DMS53 treated with DMSO at 0.1 percent for 48 hours (cell line): ENCODE data around the gene BCL2L11.

Source experiments
- DNase-seq: peaks from one replicate; lab custom pipeline; 2025; ENCODE audit not compliant: unreplicated experiment; lab: John Stamatoyannopoulos, UW

The BCL2L11 gene

DNA sequence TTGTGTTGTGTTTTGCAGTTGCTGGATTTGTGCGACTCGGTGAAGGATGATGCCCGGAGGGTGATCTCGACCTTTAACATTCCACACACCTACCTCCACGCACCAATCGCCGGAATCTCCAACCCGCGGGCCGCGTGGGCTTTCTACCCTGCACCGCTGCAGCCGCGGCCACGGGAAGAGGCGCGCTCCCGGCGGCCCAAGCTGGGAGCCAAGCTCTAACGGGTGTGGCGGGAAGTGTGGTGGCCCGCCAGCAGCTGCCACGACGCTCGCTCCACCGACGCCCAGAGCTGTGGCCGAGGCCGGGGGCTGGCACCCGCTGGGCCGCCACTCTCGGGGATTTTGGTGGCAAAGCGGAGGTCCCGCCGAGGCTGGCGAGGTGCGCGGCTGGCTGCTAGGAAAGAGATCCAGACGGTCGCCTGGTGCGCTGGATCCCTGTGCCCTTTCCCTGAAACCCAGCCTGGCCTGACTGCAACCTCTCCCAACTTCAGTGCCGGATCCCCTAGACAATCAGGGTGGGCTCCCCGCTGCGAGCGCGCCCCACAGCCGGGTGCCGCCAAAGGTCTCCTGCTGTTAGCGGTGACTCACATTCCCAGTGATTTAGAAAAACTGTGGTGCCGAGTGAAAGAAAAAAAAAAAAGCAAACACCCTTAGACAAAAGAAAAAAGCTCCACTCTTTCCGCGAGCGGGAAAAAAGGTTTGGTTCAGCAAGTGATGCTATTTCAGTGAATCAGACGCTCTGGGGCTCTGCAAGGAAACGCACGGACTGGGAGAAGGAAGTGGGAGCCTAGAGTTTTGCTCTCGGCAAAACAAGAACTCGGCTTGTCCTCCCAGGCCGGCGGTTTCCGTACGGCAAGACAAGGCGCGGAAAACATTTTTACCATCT, 2.9 kb upstream of the BCL2L11 start:
- DNase-seq = no peak

- DNase-seq = no peak
These were observed 2.2 kb upstream of the BCL2L11 start for GRCh38 chr2:111118481-111118980.

DNA sequence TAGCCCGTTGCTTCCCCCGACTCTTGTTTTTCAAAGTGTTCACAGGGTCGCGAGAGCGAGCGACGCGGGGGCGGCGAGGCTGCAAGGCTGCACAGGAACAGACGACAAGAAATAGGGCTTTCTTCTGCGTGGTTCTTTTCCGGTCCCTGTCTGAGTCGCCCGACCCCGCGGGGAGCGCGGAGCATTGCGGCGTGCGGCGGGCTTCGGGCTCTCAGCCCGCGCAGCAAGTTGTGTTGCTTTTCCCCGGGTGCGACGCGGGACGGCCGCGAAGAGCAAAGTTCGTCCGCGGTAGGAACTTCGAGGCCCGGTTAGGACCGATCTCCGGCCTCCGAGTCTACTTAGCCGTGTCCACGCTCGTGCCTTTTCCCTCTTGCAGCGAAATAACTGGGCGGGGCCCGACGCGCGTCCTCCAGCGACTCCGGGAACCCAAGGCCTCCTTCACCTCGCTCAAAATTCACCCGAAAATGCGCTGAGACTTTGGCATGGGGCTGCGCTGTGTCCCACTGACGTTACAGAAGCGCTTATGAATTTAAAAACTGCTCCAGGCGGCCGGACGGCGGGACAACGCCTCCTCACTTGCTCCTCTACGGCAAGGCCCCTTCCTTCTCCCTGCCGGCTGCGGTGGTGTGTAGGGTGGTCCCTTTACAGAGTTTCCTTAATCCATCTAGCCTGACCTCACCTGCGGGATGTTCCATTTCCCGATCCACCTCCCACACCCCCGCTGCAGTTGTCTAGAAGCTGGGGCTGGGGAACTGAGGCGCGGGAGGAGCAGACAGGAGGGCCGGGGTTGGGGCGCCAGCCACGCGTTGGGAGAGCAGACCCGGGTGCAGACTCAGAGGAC, 1.5 kb upstream of the BCL2L11 start:
- DNase-seq = no peak

- DNase-seq = peak; percentile 29
These were observed 877 bp upstream of the BCL2L11 start for GRCh38 chr2:111119822-111120252.

- DNase-seq = peak; percentile 61
These were observed 514 bp downstream of the BCL2L11 start for GRCh38 chr2:111121028-111121827.

DNA sequence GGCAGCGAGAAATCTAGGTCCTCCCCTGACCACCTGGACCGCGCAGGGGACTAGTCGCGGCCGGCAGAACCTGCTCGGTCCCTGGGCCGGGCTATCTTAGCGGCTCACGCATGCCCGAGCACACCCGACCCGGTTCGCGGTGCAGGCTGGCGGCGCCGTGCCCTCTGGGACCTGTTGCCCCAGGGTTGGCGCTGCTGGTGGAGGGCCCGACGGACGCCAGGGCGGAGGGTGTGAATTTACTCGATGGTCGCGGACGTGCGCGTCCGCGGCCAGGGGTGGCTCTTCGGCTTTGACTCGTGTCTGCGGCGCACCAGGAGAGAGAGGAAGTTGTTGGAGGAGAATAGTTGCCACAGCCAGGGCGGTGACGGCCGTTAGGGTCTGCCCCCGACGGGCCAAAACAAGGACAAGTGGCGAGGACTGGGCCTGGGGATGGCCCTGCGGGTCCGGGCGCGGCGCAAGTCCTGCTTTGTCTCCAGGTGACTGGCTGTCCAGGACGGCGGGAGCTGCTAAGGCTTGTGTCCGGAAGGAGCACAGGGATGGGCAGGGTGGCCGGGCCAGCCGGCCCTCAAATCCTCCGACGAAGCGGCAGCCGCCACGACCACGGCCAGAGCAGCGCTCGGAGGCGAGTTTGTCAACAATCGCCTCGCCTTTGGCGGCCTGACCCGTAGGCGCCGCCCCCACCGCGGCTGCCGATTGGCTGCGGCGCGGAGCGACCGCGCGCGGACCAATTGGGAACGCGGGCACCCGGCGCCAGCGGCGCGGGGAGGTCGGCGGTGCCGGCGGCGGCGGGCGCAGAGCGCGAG, 1.3 kb downstream of the BCL2L11 start:
- peak; percentile 96 for DNase-seq

DNA sequence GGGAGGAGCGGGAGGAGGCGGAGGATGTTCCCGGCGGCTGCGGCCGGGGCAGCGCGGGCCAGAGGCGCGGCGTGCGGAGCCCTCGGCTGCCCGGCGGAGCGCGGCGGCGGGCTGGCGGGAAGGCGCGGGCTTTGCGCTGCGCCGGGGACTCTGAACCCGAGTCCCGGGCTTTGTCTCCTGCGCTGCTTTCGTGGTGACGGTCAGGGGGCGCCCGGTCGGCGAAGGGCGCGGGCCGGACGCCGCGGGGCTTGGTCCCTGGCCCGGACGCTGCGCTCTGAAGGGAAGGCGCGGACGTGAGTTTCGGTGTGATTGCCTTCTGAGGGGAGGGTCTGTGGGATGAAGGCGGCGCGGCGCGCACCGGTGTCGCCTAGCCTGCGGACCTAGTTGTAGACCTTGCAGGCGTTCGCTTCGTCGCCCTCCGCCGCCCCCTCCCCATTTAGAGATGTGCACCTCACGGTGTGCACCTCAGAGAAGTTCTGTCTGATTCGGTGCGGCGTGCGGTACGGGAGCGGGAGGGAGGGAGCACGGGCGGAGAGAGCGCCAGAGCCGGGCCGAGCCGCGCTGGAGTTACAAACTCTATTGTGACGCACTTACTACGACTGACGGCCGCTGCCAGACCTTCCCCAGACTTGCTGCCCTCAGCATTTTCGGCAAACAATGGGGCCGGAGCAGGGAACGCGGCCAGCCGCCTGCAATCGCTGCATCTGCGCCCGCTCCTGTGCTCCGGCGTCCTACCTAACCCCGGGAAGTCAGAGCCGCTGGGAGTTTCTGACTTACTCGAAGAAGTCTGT, 2.1 kb downstream of the BCL2L11 start:
- DNase-seq = peak; percentile 81

- DNase-seq = no peak
These were observed 3.0 kb downstream of the BCL2L11 start for GRCh38 chr2:111123751-111124150.

DNA sequence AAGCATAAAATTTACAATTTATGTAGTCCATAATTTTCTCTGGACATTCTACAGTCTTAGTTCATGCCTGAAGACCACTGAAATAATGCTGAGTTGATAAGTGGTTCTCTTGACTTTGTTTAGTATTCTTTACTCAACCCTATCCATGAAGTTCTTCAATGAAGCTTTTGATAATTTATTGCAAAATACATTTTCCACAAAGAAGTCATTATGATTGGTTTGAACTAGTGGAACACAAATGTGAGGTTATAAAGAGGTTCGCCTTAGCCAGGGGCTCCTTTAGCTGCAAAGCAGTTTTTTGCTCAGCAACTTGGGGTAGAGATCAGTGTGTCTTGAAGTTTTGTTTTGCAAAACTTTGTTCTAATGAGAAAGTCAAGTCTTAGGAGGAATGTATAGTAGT, 5.9 kb downstream of the BCL2L11 start:
- DNase-seq = no peak

DNA sequence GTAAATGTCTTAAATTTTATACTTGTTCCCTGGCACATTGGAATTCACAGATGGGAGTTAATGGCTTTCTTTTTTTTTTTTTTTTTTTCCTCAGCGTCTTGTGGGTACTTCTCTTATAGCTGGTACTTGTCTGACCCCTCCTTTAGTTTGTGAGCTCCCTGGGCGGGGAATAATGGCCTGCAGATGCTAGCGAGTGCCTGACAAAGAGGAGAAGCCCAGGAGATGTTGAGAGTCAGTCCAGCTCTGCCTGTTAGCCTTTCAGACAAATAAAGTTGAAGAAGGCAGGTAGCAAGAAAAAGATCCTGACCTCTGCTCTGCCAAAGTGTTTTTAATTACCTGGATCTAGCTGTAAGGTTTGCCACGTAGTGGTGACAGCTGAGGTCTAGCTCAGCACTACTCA, 6.6 kb downstream of the BCL2L11 start:
- no peak for DNase-seq

GRCh38 chr2:111128096-111128495, 7.4 kb downstream of the BCL2L11 start:
- DNase-seq = no peak

DNA sequence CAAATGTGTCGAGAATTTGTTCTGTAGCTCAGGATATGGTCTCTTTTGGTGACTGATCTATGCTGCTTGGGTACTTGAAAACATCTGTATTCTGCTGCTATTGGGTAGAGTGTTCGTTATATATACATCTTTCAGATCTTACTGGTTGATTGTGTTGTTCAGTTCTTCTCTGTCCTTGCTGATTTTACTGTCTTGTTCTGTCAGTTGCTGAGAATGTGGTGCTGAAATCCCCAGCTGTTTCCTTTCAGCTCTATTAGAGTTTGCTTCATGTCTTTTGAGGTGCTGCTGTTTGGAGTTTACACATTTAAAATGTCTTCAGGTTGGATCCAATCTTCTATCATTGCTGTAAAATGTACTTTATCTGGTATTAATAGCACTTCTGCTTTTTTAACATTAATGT, 12.9 kb downstream of the BCL2L11 start:
- DNase-seq = no peak

- DNase-seq = no peak
These were observed 13.3 kb downstream of the BCL2L11 start for GRCh38 chr2:111134055-111134454.

- no peak for DNase-seq
These were observed 14.7 kb downstream of the BCL2L11 start for GRCh38 chr2:111135237-111135909.

DNA sequence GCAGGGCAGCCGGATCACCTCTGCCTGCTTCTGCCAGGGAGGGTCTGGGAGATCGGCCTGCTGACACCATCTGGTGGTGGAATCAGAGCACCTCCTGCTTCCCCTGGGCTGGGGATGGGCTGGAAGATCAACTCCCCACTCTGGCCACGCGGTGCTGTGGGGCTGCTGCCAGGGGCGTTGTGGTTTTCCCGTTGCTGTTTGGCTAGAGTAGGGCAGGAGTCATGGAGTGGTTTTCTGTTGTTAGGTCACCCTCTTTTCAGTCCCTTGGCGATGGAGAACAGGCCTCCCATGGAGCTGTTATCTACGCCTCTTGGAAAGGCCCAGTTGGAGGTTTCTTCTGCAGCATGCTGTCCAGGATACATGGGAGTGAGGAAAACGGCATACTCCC, 15.2 kb downstream of the BCL2L11 start:
- no peak for DNase-seq

DNA sequence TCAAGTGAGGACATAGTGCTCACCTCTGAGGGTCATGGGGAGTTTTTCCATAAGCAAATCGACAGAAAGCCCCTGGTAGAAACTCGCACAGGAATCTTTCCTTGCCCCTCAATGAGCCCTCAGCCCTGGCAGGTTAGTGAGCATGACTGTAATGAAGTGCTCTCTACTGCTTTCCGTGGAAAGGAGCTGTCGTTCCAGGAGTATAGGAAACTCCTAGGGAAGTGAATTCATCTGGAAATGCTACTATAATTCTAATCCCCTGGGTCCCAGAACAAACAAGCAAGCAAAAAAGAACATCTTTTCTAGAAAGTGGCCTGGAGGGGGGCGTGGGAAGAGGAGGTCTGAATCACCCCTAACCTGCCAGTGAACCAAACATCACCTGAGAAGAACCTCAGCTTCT, 18.1 kb downstream of the BCL2L11 start:
- DNase-seq = no peak

DNA sequence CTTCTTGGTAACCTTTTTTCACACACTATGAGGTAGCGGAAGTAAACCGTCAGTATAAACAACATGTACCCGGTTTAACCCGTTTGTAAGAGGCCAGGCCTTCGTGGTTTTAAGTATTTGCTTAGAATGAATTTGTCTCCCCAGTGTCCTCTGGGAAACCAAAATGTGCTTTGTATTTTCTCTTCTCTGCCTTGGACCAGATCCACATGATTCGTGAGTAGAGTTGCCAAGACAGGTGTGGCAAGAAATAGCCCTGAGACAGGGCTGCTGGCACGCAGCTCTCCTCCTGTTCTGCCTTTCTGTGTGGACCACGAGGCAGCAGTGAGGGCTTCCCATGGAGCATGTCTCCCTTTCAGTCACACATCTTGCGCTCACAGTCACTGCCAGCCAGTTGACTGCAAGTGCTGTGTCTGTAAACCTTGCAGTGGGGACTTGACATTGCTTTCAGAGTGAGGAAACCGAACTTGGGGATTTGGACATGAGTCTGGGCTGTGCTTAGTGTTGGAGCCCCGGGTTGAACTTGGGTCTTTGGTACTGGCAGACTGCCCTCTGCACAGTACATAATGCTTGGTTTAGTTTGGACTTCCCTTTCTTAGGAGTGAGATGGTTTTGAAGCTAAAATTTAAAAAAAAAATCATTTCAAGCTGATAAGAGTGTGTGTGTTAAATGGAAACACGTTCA, 19.1 kb downstream of the BCL2L11 start:
- DNase-seq = no peak

- DNase-seq = no peak
These were observed 20.1 kb downstream of the BCL2L11 start for GRCh38 chr2:111140815-111141214.
